Karpas-422 (cell line): ENCODE results near the gene HCST. TPM values are rescaled to one million over a fixed set of nuclear protein-coding genes. Genes with fewer than 3 reads are reported as not detected.
"Not testable (repeated sequence)": the region's sequence is repeated elsewhere in the genome, so short reads cannot be mapped to it uniquely, and the experiment has no call there.

ENCODE experiments used
- DNase-seq: peaks from one replicate; pipeline ENCODE4 v3.0.0-alpha.2; 2015
- H2AFZ ChIP-seq: fragments of 200-600 bp; sonication (generic); 2 replicates; pipeline ENCODE4 v1.6.1; 2014; ENCODE audit warnings: antibody characterized with exemption, low read length, mixed read lengths
- H3K27ac ChIP-seq: fragments of 200-600 bp; sonication (generic); 2 replicates; pipeline ENCODE4 v1.5.1; 2014; ENCODE audit warnings: mild to moderate bottlenecking, low read length, moderate library complexity
- H3K27me3 ChIP-seq: fragments of 200-600 bp; sonication (generic); 2 replicates; pipeline ENCODE4 v1.6.1; 2014; ENCODE audit warnings: low read length, mixed read lengths
- H3K36me3 ChIP-seq: fragments of 200-600 bp; sonication (generic); 2 replicates; pipeline ENCODE4 v1.6.1; 2014; ENCODE audit warnings: low read length, mixed read lengths; ENCODE audit not compliant: insufficient read depth
- H3K4me1 ChIP-seq: fragments of 200-600 bp; sonication (generic); 2 replicates; pipeline ENCODE4 v1.6.1; 2014; ENCODE audit warnings: mild to moderate bottlenecking, low read length, mixed read lengths
- H3K4me2 ChIP-seq: fragments of 200-600 bp; sonication (generic); 2 replicates; pipeline ENCODE4 v1.6.1; 2014; ENCODE audit warnings: low read length, low read depth, mild to moderate bottlenecking; ENCODE audit not compliant: poor library complexity, severe bottlenecking
- H3K4me3 ChIP-seq: fragments of 200-600 bp; sonication (generic); 2 replicates; pipeline ENCODE4 v1.5.1; 2014; ENCODE audit warnings: mild to moderate bottlenecking, antibody characterized with exemption, low read length, mixed read lengths
- H3K79me2 ChIP-seq: fragments of 200-600 bp; sonication (generic); 2 replicates; pipeline ENCODE4 v1.6.1; 2014; ENCODE audit warnings: mild to moderate bottlenecking, low read length, mixed read lengths
- H3K9ac ChIP-seq: fragments of 200-600 bp; sonication (generic); 2 replicates; pipeline ENCODE4 v1.6.0; 2014; ENCODE audit warnings: low read length
- H3K9me2 ChIP-seq: fragments of 200-600 bp; sonication (generic), shearing (Covaris generic); replicated peaks from 2 replicates; pipeline ENCODE4 v1.6.0; 2014; ENCODE audit warnings: mild to moderate bottlenecking, low read length, moderate library complexity; ENCODE audit not compliant: insufficient read depth
- H3K9me3 ChIP-seq: fragments of 300-700, 200-600 bp; sonication (generic); 2 replicates; pipeline ENCODE4 v1.6.1; 2014; ENCODE audit warnings: low read length, mixed read lengths
- H4K20me1 ChIP-seq: fragments of 200-600 bp; sonication (generic); 2 replicates; pipeline ENCODE4 v1.6.1; 2014; ENCODE audit warnings: mild to moderate bottlenecking, antibody characterized with exemption, low read length, low read depth; ENCODE audit not compliant: insufficient read depth
- total RNA-seq: library from RNA; depleted of rRNA; stranded (reverse); fragments of >200 nt; shearing (Covaris generic); gene quantifications from 2 replicates; pipeline ENCODE4 v1.2.3, GENCODE V29; 2014; ENCODE audit warnings: low replicate concordance

HCST gene
- total RNA-seq, 1 experiment from 2014 or later, result 18.8 TPM

GRCh38 chr19:35904311-35905068, 2.2 kb downstream of the HCST start:
- Histone ChIP-seq H3K9me3 (no peaks in the 10 kb centered on the region), H3K36me3 (no peaks in the 10 kb centered on the region), H4K20me1 (no peaks in the 10 kb centered on the region), H3K9me2 (no peaks in the 10 kb centered on the region), H3K4me1 (peaks cover 47% of the 10 kb centered on the region), H3K4me3 (no peak overlapping the region), H3K27ac (no peak overlapping the region), H3K4me2 (no peak overlapping the region), H2AFZ (no peak overlapping the region), H3K27me3 (no peaks in the 10 kb centered on the region), H3K9ac (no peak overlapping the region), H3K79me2 (peaks cover under 1% of the 10 kb centered on the region)
- peak; percentile 29 for DNase-seq

- no peak overlapping the region for H3K27ac ChIP-seq
- no peak overlapping the region for H3K4me3 ChIP-seq
- no peak overlapping the region for H2AFZ ChIP-seq
- no peaks in the 10 kb centered on the region for H4K20me1 ChIP-seq
- peak; percentile 40 for DNase-seq
- H3K4me1 ChIP-seq, result peaks cover 48% of the 10 kb centered on the region
- no peak overlapping the region for H3K4me2 ChIP-seq
- no peaks in the 10 kb centered on the region for H3K9me2 ChIP-seq
- H3K79me2 ChIP-seq, result no peaks in the 10 kb centered on the region
- no peak overlapping the region for H3K9ac ChIP-seq
- no peaks in the 10 kb centered on the region for H3K36me3 ChIP-seq
- H3K9me3 ChIP-seq, result no peaks in the 10 kb centered on the region
- H3K27me3 ChIP-seq, result no peaks in the 10 kb centered on the region
These were observed 2.9 kb downstream of the HCST start for GRCh38 chr19:35905178-35905727.

DNA sequence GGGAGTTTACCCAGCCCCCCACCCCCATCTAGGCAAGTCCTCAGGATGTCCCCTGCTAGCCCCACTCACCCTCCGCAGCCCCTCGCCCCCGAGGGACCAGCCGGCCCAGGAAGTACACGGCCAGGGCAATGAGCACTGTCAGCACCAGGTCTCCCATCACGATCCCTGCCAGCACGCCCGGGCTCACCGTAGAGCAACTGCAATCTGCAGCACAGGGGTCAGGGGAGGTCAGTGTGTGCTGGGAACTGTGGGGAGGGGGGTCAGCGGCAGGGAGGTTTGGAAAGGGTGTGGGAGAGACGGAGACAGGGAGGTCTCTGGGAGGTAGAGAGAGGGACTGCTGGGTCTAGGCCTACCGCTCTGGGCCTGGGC, 5.0 kb downstream of the HCST start:
- Histone ChIP-seq H2AFZ (no peak overlapping the region), H3K9me2 (no peaks in the 10 kb centered on the region), H3K9ac (no peak overlapping the region), H4K20me1 (no peaks in the 10 kb centered on the region), H3K4me3 (no peak overlapping the region), H3K4me1 (peaks cover 28% of the 10 kb centered on the region), H3K79me2 (no peaks in the 10 kb centered on the region), H3K4me2 (no peak overlapping the region), H3K36me3 (no peaks in the 10 kb centered on the region), H3K9me3 (no peaks in the 10 kb centered on the region), H3K27ac (no peak overlapping the region), H3K27me3 (no peaks in the 10 kb centered on the region)
- no peak for DNase-seq

GRCh38 chr19:35908010-35908441, 5.7 kb downstream of the HCST start, which contains the start of gene TYROBP:
Gene TYROBP, minus strand, starts transcription at chr19:35908295. Its CDS starts 67 bp downstream, at chr19:35908228.
- no peaks in the 10 kb centered on the region for H3K36me3 ChIP-seq
- no peaks in the 10 kb centered on the region for H3K9me2 ChIP-seq
- H3K4me2 ChIP-seq, result no peak within 1 kb of the TSS
- DNase-seq, result peak; percentile 5
- no peaks in the 10 kb centered on the region for H3K9me3 ChIP-seq
- no peak within 1 kb of the TSS for H3K9ac ChIP-seq
- H2AFZ ChIP-seq, result no peak within 1 kb of the TSS
- no peaks in the 10 kb centered on the region for H4K20me1 ChIP-seq
- H3K27ac ChIP-seq, result no peak within 1 kb of the TSS
- no peaks in the 10 kb centered on the region for H3K27me3 ChIP-seq
- peaks cover 21% of the 10 kb centered on the region for H3K4me1 ChIP-seq
- H3K79me2 ChIP-seq, result no peaks in the 10 kb centered on the region
- no peak within 1 kb of the TSS for H3K4me3 ChIP-seq

DNA sequence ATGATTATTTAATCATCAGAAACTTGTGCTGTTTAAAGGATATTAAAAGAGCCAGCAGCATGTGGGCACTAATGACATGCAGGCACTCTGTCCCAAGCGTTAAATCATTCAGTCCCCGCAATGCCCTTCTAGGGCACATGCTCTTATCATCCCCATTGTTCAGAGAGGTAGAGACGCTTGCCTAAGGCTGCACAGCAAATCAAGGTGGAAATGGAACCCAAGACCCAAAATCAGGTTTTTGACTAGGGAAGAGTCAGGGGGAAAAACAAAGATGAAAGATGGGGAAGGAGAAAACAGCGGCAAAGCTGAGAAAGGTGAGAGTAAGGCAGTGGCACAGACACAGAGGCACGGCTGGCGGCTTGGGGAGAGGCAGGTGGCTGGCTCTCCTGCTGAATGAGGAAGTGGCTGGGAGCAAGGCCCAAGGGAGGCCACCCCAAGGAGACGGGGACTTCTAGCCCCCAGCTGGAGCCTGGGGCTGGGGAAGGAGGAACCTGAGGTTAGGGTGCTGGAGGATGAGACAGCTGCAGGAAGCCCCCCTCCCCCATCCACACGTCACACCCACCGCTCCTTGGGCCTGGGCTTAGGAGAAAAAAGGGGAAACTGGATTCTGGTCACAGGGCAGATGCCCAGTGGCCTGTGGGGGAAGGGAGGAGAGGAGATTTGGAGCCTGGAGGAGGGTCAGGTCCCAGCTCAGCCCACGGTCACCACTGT, 6.8 kb downstream of the HCST start:
- no peaks in the 10 kb centered on the region for H4K20me1 ChIP-seq
- H3K27me3 ChIP-seq, result no peaks in the 10 kb centered on the region
- peak overlapping the region; percentile 7; the same call in 1 of the 2 replicates for H3K9ac ChIP-seq
- no peaks in the 10 kb centered on the region for H3K9me3 ChIP-seq
- H3K27ac ChIP-seq, result no peak overlapping the region
- peak overlapping the region; percentile 28 for H3K4me2 ChIP-seq
- DNase-seq, result peak; percentile 69
- H3K4me3 ChIP-seq, result no peak overlapping the region
- peaks cover 11% of the 10 kb centered on the region for H3K4me1 ChIP-seq
- no peaks in the 10 kb centered on the region for H3K9me2 ChIP-seq
- H3K36me3 ChIP-seq, result no peaks in the 10 kb centered on the region
- no peak overlapping the region for H2AFZ ChIP-seq
- H3K79me2 ChIP-seq, result no peaks in the 10 kb centered on the region

DNA sequence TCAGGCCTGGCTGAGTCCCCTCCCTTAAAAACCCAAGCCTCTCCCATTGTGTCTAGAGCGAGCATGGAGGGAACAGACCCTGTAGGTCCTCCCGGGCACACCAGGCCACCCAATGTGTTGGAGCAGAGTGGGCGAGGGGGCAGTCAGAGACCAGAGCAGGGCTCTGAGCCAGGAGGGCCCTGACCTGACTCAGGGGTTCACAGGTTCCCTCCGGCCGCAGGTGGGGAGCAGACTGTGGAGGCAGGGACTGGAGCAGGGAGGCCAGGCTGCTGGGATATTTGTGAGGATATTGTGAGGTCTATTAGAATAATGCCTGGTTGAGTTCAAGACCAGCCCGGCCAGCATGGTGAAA, 7.3 kb downstream of the HCST start:
- Histone ChIP-seq H3K9me2 (no peaks in the 10 kb centered on the region), H3K36me3 (no peaks in the 10 kb centered on the region), H3K4me3 (no peak overlapping the region), H3K79me2 (no peaks in the 10 kb centered on the region), H4K20me1 (no peaks in the 10 kb centered on the region), H3K27ac (no peak overlapping the region), H3K4me2 (peak overlapping the region; percentile 28), H3K9me3 (no peaks in the 10 kb centered on the region), H2AFZ (no peak overlapping the region), H3K9ac (peak overlapping the region; percentile 7; the same call in 1 of the 2 replicates), H3K4me1 (peaks cover 11% of the 10 kb centered on the region), H3K27me3 (no peaks in the 10 kb centered on the region)
- peak; percentile 29 for DNase-seq

DNA sequence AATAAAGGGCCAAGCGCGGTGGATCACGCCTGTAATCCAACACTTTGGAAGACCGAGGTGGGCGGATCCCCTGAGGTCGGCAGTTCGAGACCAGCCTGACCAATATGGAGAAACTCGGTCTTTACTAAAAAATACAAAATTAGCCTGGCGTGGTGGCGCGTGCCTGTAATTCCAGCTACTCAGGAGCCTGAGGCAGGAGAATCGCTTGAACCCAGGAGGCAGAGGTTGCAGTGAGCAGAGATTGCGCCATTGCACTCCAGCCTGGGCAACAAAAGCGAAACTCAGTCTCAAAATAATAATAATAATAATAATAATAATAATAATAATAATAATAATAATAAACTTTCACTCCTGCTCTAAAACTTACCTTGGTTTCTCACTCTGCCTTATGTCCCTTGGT, 8.0 kb downstream of the HCST start:
- not testable (repeated sequence) for H3K27ac ChIP-seq, H3K36me3 ChIP-seq, H3K79me2 ChIP-seq, H4K20me1 ChIP-seq, H3K9me2 ChIP-seq, H3K4me3 ChIP-seq, H3K27me3 ChIP-seq, H3K9me3 ChIP-seq, H3K4me2 ChIP-seq, H2AFZ ChIP-seq, H3K9ac ChIP-seq
- peak; percentile 19 for DNase-seq
- peaks cover 11% of the 10 kb centered on the region for H3K4me1 ChIP-seq

GRCh38 chr19:35911173-35911572, 8.8 kb downstream of the HCST start:
- peaks cover 11% of the 10 kb centered on the region for H3K4me1 ChIP-seq
- H3K36me3 ChIP-seq, result no peaks in the 10 kb centered on the region
- no peaks in the 10 kb centered on the region for H3K9me2 ChIP-seq
- no peak overlapping the region for H2AFZ ChIP-seq
- H3K9ac ChIP-seq, result no peak overlapping the region
- H3K27me3 ChIP-seq, result no peaks in the 10 kb centered on the region
- H3K27ac ChIP-seq, result no peak overlapping the region
- no peaks in the 10 kb centered on the region for H3K9me3 ChIP-seq
- peak; percentile 45 for DNase-seq
- no peaks in the 10 kb centered on the region for H4K20me1 ChIP-seq
- H3K79me2 ChIP-seq, result no peaks in the 10 kb centered on the region
- H3K4me2 ChIP-seq, result no peak overlapping the region
- H3K4me3 ChIP-seq, result no peak overlapping the region
